Liver (tissue), 3 donors: ENCODE measurements around the gene USP35.

Source experiments
- CTCF ChIP-seq: fragments of 150-350 bp; IDR thresholded peaks from 2 replicates; pipeline ENCODE4 v1.5.1; 2017; ENCODE audit warnings: improper control_type of control experiment, low read depth, low read length; ENCODE audit not compliant: missing input control
- HNF4G ChIP-seq: IDR thresholded peaks from 2 replicates; pipeline ENCODE4 v1.6.1; 2016; ENCODE audit warnings: antibody characterized with exemption
- donor health status: healthy.
- donor health status: healthy.

GRCh38 chr11:78140392-78141077 lies 48.2 kb upstream of the USP35 start:
- TF ChIP-seq CTCF: no peak
- TF ChIP-seq HNF4G: no peak
